ENCODE data around the gene GAL3ST2.

Gene GAL3ST2

DNA sequence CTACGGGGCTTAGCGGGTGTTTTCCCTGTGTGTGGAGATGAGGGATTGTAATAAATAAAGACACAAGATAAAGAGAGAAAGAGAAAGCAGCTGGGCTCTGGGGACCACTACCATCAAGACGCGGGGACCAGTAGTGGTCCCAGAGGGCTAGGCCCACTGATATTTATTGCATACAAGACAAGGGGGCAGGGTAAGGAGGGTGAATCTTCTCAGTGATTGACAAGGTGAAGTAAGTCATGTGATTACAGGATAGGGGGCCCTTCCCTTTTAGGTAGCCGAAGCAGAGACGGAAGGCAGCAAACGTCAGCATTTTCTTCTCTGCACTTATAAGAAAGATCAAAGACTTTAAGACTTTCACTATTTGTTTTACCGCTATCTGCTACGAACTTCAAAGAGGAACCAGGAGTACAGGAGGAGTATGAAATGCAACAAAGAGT, 4.5 kb upstream of the GAL3ST2 start:
- TF ChIP-seq CTCF (IDR thresholded peaks at IDR 0.05; ENCODE audit: low read depth, low read length, missing control alignments), result no peak
- no peak for DNase-seq (ENCODE audit: extremely low read depth, low read depth)
- H3K4me3 ChIP-seq (replicated peaks; ENCODE audit: low read depth, low read length), result no peak overlapping the region

DNA sequence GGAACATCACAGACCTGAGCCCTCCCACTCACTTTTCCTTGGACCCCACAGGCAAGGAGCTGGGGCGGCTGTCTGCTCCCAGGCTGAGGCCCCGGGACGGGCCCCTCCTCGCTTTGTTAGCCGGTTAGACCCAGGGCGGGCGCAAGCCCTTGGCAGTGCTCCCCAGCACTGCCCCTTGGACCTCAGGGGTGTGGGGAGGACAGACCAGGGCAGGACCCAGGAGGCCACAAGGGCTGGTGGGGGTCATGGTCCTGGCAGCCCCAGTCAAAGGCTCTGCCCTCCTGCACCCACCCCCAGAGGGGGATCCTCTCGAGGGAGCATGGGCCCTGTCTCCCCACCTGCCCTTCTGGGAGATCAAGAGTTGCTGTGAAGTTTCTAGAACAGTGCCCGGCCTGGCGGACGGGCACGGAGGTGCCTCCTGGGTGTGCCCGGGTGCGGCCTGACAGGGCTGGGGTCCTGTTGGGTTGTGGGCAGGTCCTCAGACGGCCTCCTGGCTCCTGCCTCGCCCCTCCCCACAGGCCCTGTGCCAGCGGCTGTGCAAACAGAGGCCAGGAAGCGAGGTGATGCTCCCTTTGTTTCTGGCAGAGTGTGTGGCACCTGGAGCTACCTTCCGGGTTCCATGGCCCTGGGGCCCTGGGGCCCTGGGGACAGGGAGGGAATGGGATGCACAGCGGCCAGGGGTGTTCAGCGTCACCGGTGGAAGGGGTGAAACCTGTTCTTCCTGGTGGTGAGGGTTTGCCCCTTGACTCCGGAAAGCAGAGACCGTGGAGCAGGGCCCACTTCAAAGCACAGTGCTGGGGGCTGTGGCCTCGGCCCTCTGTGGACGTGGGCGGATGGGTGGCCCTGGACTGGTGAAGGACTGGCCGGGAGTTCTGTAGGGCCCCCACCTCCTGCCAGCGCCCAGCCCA, 2.9 kb upstream of the GAL3ST2 start:
- TF ChIP-seq CTCF (IDR thresholded peaks at IDR 0.05; ENCODE audit: low read depth, low read length, missing control alignments), result no peak
- no peak overlapping the region for H3K4me3 ChIP-seq (replicated peaks; ENCODE audit: low read depth, low read length)
- DNase-seq (ENCODE audit: extremely low read depth, low read depth), result no peak

GRCh38 chr2:241774419-241775222, 2.0 kb upstream of the GAL3ST2 start:
- TF ChIP-seq CTCF (IDR thresholded peaks at IDR 0.05; ENCODE audit: low read depth, low read length, missing control alignments), result no peak
- H3K4me3 ChIP-seq (replicated peaks; ENCODE audit: low read depth, low read length), result no peak overlapping the region
- peak; percentile 12 for DNase-seq (ENCODE audit: extremely low read depth, low read depth)

DNA sequence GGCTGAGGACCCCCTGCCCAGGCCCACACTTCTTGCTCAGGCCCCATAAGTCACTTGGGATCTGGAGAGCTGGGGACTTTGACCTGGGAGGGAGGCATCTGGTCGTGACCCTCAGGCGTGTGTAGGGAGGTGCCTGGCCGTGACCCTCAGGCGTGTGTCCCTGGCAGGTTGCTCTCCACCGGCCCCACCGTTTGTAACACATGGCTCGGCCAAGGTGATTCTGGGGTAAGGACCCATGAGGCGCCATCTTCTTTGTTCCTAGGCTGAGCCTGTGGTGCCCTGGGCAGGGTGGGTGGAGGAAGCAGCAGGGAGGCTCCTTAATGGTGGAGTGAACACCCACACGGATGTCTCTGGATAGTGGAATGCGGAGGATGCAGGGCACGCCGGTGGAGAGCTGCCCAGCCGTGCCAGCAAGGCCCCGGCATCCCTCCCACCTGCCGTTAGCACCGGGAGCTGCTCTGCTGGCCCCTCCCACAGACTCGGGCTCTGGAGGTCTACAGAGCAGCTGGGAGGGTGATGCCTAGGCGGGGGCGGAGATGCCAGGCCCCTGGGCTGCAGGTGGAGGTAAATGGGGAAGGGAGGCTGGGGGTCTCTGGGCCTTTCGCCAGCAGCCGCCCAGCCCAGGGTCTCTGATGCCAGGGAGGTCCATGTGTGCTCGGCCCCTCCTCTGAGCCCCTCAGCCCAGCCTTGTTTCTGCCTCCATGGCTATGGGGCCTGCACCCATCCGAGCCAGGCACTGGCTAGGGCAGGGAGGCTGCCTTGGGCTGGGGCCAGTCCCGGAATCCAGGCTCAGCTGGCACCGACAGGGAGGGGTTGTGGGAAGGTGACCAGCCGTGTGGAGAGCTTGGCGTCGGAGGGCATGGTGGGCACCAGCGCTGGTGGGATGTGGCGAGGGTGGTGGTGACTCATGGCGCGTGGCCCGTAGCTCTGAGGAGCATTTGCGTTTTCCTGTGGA, 1.1 kb upstream of the GAL3ST2 start:
- TF ChIP-seq CTCF (IDR thresholded peaks at IDR 0.05; ENCODE audit: low read depth, low read length, missing control alignments), result no peak
- no peak overlapping the region for H3K4me3 ChIP-seq (replicated peaks; ENCODE audit: low read depth, low read length)
- no peak for DNase-seq (ENCODE audit: extremely low read depth, low read depth)

- DNase-seq (ENCODE audit: extremely low read depth, low read depth), result no peak
- H3K4me3 ChIP-seq (replicated peaks; ENCODE audit: low read depth, low read length), result no peak overlapping the region
- no peak for TF ChIP-seq CTCF (IDR thresholded peaks at IDR 0.05; ENCODE audit: low read depth, low read length, missing control alignments)
Observed at GRCh38 chr2:241777170-241777685, 606 bp downstream of the GAL3ST2 start.
